Osteoblast (primary cell): ENCODE results near the gene C16orf96. TPM values are rescaled to one million over a fixed set of nuclear protein-coding genes. Genes with fewer than 3 reads are reported as not detected.

Experiments used
- DNase-seq: peaks from one replicate; pipeline ENCODE4 v3.0.0; 2011; ENCODE audit warnings: low spot score, mixed read lengths; ENCODE audit not compliant: insufficient read length; ENCODE audit errors: missing footprints
- H2AFZ ChIP-seq: 2 replicates; pipeline ENCODE4 v1.6.0; 2011; ENCODE audit warnings: mild to moderate bottlenecking, low read length
- H3K27ac ChIP-seq: 2 replicates; pipeline ENCODE4 v1.5.1; 2011; ENCODE audit warnings: mild to moderate bottlenecking, low read depth, low read length, moderate library complexity
- H3K27me3 ChIP-seq: 2 replicates; pipeline ENCODE4 v1.6.0; 2012; ENCODE audit warnings: mild to moderate bottlenecking, control low read depth, inconsistent platforms, low read length, moderate library complexity; ENCODE audit not compliant: insufficient read depth
- H3K36me3 ChIP-seq: 2 replicates; pipeline ENCODE4 v1.5.1; 2011; ENCODE audit warnings: mild to moderate bottlenecking, low read length, control low read depth, moderate library complexity; ENCODE audit not compliant: insufficient read depth
- H3K4me1 ChIP-seq: 2 replicates; pipeline ENCODE4 v1.5.1; 2011; ENCODE audit warnings: mild to moderate bottlenecking, low read length, control low read depth, moderate library complexity; ENCODE audit not compliant: insufficient read depth
- H3K4me2 ChIP-seq: 2 replicates; pipeline ENCODE4 v1.6.0; 2011; ENCODE audit warnings: mild to moderate bottlenecking, low read length; ENCODE audit not compliant: insufficient read depth
- H3K4me3 ChIP-seq: fragments of 200-600 bp; sonication (generic); 3 replicates; pipeline ENCODE4 v1.5.1; 2012; ENCODE audit warnings: mild to moderate bottlenecking, low read length, inconsistent platforms; ENCODE audit not compliant: insufficient read depth
- H3K79me2 ChIP-seq: 2 replicates; pipeline ENCODE4 v1.6.0; 2012; ENCODE audit warnings: mild to moderate bottlenecking, low read length, control low read depth, inconsistent platforms; ENCODE audit not compliant: insufficient read depth
- H3K9me3 ChIP-seq: 2 replicates; pipeline ENCODE4 v1.5.1; 2011; ENCODE audit warnings: low read depth, low read length, control low read depth
- H4K20me1 ChIP-seq: 2 replicates; pipeline ENCODE4 v1.6.0; 2012; ENCODE audit warnings: mild to moderate bottlenecking, low read length, control low read depth; ENCODE audit not compliant: insufficient read depth
- total RNA-seq: library from RNA; depleted of rRNA; stranded (reverse); fragments of >200 nt; gene quantifications from 2 replicates; pipeline ENCODE4 v1.2.3, GENCODE V29; 2012
- TF ChIP-seq, protein P1 (sequence below): IDR thresholded peaks from 2 replicates; pipeline ENCODE4 v1.5.1; 2011; ENCODE audit warnings: mild to moderate bottlenecking, low read depth, low read length, moderate library complexity; ENCODE audit errors: extremely low read depth

Gene C16orf96
- total RNA-seq, 1 donor, result not detected

- Histone ChIP-seq H3K27me3 (peaks cover 28% of the 10 kb centered on the region), H3K4me2 (peak overlapping the region; percentile 39), H3K4me1 (no peaks in the 10 kb centered on the region), H3K9me3 (no peaks in the 10 kb centered on the region), H3K4me3 (no peak overlapping the region), H3K36me3 (no peaks in the 10 kb centered on the region), H3K27ac (no peak overlapping the region), H2AFZ (no peak overlapping the region), H4K20me1 (peaks cover 9% of the 10 kb centered on the region), H3K79me2 (no peaks in the 10 kb centered on the region)
- DNase-seq, result peak; percentile 62
- TF ChIP-seq, protein P1, sequence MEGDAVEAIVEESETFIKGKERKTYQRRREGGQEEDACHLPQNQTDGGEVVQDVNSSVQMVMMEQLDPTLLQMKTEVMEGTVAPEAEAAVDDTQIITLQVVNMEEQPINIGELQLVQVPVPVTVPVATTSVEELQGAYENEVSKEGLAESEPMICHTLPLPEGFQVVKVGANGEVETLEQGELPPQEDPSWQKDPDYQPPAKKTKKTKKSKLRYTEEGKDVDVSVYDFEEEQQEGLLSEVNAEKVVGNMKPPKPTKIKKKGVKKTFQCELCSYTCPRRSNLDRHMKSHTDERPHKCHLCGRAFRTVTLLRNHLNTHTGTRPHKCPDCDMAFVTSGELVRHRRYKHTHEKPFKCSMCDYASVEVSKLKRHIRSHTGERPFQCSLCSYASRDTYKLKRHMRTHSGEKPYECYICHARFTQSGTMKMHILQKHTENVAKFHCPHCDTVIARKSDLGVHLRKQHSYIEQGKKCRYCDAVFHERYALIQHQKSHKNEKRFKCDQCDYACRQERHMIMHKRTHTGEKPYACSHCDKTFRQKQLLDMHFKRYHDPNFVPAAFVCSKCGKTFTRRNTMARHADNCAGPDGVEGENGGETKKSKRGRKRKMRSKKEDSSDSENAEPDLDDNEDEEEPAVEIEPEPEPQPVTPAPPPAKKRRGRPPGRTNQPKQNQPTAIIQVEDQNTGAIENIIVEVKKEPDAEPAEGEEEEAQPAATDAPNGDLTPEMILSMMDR, result no peak
Measured at GRCh38 chr16:4601864-4602186, 45.7 kb downstream of the C16orf96 start.

GRCh38 chr16:4602331-4602730, 46.2 kb downstream of the C16orf96 start:
- peak; percentile 84 for DNase-seq
- H3K4me2 ChIP-seq, result no peak overlapping the region
- H3K79me2 ChIP-seq, result no peaks in the 10 kb centered on the region
- TF ChIP-seq, protein P1, result no peak
- H3K27ac ChIP-seq, result no peak overlapping the region
- no peak overlapping the region for H3K4me3 ChIP-seq
- H4K20me1 ChIP-seq, result peaks cover 9% of the 10 kb centered on the region
- peaks cover 25% of the 10 kb centered on the region for H3K27me3 ChIP-seq
- H2AFZ ChIP-seq, result no peak overlapping the region
- no peaks in the 10 kb centered on the region for H3K9me3 ChIP-seq
- H3K4me1 ChIP-seq, result no peaks in the 10 kb centered on the region
- H3K36me3 ChIP-seq, result no peaks in the 10 kb centered on the region

DNA sequence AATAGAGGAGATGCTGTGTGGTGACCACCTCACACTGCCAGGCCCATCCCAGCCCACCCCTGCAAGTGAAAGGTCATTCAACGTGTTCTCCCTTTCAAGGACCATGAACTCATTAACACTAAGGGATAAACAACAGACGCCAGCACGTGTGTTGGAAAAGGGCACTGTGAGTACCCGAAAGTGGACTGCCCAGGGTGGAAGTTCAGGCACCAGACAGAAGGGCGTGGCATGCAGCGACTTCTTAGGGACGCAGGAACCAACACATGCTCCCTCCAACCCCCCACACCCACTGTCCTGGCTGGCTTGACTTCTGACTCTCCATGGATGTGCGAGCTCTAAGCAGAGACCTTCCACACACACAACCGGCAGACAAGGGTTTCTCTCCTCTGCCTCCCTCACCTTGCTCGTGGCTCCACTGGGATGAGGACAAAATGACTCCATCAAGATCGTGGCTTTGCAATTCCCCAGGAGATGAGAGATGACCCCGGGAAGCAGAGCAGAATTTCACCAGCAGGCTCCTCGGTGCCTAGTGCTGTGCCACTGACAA, 47.6 kb downstream of the C16orf96 start:
- peak; percentile 65 for DNase-seq
- Histone ChIP-seq H4K20me1 (peaks cover 9% of the 10 kb centered on the region), H2AFZ (no peak overlapping the region), H3K79me2 (no peaks in the 10 kb centered on the region), H3K4me3 (no peak overlapping the region), H3K4me2 (no peak overlapping the region), H3K27ac (no peak overlapping the region), H3K27me3 (peaks cover 25% of the 10 kb centered on the region), H3K4me1 (no peaks in the 10 kb centered on the region), H3K9me3 (no peaks in the 10 kb centered on the region), H3K36me3 (no peaks in the 10 kb centered on the region)
- TF ChIP-seq, protein P1, result no peak

DNA sequence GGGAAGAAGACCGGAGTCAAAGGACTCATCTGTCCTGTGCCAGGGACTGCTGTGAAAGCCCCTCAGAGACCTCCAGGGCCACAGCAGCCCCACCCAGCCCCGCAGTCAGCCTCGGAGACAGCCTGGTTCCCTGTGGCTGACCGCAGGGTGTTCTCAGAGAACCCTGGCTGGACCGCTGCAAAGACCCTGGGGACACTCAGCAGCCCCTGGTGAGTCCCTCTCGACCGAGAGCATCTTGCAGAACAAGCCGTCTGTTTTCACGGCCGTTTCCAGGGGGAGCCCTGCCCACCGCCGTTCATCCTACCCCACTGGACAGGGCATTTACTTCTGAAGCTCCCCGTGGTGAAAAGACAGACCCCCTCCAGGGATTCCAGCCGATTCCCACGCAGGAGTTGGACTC, 48.3 kb downstream of the C16orf96 start:
- peaks cover 22% of the 10 kb centered on the region for H3K27me3 ChIP-seq
- no peaks in the 10 kb centered on the region for H3K79me2 ChIP-seq
- no peaks in the 10 kb centered on the region for H3K9me3 ChIP-seq
- H3K36me3 ChIP-seq, result no peaks in the 10 kb centered on the region
- no peaks in the 10 kb centered on the region for H3K4me1 ChIP-seq
- TF ChIP-seq, protein P1, result no peak
- H3K27ac ChIP-seq, result no peak overlapping the region
- H4K20me1 ChIP-seq, result peaks cover 9% of the 10 kb centered on the region
- no peak overlapping the region for H3K4me3 ChIP-seq
- peak overlapping the region; percentile 43 for H3K4me2 ChIP-seq
- DNase-seq, result peak; percentile 89
- no peak overlapping the region for H2AFZ ChIP-seq
